Endothelial cell of hepatic sinusoid (primary cell): ENCODE results near the gene GDAP2.
"Not testable (repeated sequence)": the region's sequence is repeated elsewhere in the genome, so short reads cannot be mapped to it uniquely, and the experiment has no call there.

Experiments
- in situ Hi-C: cut with HindIII; loops from 2 replicates; pipeline ENCODE4 v1.10.0; 2017; ENCODE audit warnings: low sequenced_read_pairs

Gene GDAP2, protein sequence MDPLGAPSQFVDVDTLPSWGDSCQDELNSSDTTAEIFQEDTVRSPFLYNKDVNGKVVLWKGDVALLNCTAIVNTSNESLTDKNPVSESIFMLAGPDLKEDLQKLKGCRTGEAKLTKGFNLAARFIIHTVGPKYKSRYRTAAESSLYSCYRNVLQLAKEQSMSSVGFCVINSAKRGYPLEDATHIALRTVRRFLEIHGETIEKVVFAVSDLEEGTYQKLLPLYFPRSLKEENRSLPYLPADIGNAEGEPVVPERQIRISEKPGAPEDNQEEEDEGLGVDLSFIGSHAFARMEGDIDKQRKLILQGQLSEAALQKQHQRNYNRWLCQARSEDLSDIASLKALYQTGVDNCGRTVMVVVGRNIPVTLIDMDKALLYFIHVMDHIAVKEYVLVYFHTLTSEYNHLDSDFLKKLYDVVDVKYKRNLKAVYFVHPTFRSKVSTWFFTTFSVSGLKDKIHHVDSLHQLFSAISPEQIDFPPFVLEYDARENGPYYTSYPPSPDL

DNA sequence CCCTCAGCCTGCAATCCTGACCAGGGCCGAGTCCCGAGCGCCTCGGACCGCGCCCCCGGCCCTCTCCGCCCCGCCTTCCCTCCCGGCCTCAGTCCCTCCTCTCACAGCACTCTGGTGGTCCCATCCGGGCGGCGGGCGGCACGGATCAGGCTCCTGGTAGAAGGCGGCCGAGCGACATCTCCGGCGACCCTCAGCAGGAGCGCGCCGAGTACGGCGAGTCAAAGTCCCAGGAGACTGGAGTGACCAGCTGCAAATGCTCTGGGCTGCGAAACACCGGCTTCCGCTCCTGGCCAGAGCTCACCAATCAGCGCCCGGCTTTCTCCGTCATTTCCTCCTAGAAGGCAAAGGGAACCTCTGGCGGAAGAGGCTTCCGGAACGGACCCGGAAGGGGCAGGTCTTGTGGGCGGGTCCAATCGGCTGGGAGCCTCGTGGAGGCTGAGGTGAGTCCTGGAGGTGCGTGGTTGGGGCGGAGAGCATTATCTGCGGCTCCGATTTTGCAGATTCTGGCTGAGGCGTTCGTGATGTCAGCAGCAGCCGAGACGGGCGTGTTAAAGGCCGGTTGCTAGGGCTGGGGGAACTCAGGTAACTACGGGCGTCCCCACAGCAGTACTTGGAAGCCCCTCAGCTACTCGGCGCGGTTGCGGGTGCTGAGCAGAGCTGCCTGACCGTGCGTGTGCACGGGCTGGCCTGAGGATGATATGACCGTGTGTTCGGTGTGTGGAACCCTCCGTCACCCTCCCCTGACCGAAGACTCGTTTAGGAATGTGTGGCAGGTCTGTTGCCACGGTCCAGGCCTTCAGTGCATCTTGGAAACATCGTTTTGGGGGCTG, at the start of gene GDAP2, which contains the start of gene WDR3:
Gene GDAP2, minus strand, starts transcription at position 279 of the 830 bp plus-strand sequence. CDS start 9,264 bp downstream, outside the sequence.
Gene WDR3, plus strand, starts transcription at position 397 of the 830 bp plus-strand sequence. CDS start 3,581 bp downstream, outside the sequence.
- in situ Hi-C loops = no loop called here

DNA sequence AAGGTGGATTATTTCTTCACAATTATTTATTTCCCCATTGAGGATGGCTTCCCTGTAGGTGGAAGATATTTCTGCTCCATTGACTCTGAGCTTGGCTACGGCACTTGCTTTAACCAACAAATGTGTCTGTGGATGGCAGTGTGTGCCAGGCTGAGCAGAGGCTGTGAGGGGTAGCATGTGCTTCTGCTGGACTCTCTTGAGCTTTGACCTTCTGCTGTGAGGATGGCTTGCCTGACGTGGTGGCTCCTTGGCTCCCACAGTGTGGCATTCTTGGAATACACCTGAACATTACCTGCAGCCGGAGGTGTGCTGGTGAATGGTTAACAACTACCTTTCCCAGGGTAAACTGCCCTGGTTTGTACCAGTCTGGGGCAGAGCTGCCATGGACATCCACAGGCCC, 47.0 kb upstream of the GDAP2 start:
- in situ Hi-C loops = no loop called here

DNA sequence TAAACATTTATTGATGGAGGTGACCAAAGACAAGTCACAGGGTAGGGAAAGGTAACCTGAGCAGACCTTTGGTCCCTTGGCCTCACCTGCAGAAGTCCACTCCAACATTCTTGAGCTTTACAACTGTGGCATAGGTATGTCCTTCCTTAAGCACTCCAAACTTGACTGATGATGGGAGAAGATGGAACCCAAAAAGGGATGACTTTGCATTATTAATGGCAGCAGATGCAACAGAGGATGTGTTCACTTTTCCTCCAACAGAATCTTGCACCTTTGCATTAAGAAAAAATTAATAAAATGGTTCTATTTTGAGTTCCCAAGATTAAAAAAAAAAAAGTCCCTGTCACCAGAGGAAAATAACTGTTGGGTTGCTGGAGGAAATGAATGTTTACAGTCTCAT, 42.4 kb upstream of the GDAP2 start:
- in situ Hi-C loops = no loop called here

DNA sequence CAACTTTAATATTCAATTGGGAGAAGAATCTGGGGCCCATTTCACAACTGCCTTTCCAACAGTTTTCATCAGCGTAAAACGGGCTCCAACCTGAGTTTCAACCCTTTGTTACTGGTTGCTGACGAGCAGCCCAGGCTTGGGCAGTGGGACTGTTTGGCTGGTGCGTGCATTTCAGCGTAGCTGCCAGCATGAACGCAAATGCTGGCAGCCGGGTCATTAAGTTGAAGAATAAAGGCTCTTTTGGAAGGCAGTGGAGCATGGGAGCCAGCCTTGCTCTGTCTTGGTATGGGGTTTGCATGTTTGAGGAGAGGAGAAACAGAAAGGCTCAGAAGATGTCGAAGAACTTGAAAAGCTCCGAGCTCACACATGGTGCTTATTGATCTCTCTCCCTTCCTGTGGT, 40.8 kb upstream of the GDAP2 start:
- in situ Hi-C loops = no loop called here

DNA sequence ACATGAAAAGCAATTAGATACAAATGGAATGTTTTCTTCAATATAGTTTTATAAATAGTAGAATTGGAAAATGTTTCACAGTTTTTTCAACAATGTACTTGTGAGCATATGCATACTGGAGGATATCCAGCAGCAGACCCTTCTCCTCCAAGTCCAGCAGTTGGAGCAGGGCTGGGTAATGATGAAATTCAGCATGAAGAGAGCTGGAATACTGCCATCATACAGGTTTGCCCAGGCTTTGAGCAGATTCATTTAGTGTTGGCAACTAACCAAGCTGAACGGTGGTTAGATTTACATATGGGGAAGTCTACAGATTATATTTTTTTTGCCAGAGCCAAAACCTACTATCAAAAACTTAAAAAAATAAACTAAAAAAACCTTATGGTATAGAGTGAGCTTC, 38.5 kb upstream of the GDAP2 start:
- in situ Hi-C loops = no loop called here

DNA sequence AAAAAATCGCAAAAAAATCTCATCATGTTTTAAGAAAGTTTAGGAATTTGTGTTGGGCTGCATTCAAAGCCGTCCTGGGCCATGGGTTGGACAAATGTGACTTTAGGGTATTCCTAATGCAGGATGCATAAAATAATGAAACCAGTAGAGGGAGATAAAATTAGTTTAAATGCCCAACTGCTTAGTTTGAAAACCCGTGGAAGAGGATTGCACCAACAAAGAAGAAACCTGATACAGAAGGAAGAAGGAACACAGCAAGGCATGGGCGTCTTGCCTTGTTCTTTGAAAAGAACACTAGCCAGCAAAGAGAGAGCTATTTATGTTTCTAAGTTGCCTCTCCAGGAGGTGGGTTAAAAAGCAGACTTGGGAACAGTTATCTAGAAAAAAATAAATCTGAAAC, 38.1 kb upstream of the GDAP2 start:
- in situ Hi-C loops = no loop called here

DNA sequence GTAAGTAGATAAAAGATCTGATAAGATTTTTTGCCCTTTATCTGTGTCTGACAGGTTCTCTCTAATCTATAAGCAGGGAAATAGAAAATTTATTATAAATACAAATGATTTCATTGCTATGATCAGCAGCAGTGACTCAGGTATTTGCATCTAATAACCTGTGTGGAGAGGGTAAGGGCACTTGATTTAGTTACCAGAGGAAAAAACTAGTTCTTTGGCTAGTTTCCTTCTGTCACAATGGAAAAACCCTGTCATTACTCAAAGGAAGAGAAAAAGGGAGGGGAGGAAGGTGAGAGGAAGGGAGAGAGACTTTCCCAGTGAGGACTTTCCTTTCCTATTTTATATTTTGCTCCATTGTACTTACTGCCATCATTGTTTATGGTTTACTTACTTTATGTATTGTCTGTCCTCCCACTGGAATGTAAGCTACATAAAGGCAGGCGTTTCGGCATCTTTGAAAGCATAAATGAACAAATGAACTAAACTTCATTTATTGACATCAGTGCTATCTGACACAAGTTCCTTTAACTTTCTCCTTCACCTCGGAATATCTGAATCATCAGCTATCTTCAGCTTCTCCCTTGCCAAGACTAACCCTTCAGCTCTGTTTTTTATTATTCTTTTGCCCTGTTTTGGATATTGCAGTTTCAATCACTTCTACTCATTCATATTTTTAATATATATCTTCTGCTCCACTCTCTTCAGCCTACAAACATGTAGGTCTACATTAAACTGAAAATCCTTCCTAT, 35.0 kb upstream of the GDAP2 start:
- in situ Hi-C loops = no loop called here

DNA sequence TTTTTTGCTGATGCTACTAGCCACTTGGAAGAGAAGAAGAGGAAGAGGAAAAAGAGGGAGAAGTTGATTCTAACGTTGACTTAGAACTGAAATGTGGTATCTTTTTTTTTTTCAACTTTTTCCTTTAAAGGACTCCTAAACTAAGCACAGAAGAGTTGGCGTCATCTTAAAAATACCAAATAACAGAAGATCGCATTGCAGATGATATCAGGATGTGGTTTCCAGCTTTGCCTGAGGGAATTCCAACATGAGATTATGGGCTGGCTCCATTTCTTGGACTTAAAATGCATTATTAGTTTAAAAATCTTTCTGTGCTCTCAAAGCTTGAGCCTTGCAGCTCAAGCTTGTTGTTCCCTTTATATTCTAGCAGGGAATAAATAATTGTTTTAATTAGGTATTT, 29.9 kb upstream of the GDAP2 start:
- in situ Hi-C loops = no loop called here

DNA sequence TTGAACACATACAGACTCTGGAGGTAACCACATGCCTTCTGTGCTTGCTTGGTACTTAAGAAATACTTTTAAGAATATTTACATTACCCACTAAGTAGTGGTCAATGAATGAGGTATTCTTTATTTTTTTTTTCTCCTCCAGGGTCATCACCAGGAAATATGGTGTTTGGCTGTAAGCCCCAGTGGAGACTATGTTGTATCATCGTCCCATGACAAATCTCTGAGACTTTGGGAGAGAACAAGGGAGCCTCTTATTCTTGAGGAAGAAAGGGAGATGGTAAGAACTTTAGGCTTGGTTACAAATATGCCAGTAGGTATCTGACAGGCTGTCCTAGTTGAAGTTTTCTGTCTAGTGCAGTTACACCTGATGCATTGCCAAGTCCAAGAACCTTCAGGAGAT, 23.0 kb upstream of the GDAP2 start:
- in situ Hi-C loops = no loop called here

DNA sequence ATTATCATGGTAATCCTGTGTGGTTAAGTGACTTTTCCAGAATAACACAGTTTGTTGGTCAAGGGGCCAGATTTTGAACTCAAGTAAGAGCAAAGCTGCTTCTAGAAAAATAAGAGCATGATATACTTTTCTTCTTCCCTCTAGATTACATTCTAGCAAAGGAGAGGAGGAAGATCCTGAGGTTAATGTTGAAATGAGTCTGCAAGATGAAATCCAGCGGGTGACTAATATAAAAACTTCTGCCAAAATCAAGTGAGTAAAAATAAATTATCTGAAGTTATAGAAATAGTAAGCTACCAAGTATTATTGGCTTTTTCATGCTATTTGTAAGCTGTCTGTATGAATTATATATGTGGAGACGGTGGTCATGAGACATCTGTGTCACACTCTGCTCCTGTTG, 12.9 kb upstream of the GDAP2 start:
- in situ Hi-C loops = no loop called here

DNA sequence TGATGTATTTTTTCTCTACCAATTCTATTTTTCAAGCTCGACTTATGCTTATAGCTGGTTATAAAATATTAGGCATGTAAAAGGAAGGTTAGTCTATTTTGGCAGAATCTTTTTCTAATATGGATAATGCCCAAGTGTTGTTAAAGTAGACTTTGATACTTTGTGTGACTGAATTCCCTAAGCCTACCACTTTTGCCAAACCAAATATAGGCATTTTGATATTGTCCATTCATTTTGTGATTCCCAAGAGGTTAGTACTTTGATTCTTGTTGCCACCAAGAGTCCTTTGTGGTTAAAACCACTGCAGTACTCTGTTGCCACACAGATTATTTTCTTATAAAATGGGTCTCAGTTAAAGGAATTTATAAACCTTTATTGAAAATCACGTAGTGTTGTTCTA, 4.3 kb upstream of the GDAP2 start:
- in situ Hi-C loops = no loop called here

DNA sequence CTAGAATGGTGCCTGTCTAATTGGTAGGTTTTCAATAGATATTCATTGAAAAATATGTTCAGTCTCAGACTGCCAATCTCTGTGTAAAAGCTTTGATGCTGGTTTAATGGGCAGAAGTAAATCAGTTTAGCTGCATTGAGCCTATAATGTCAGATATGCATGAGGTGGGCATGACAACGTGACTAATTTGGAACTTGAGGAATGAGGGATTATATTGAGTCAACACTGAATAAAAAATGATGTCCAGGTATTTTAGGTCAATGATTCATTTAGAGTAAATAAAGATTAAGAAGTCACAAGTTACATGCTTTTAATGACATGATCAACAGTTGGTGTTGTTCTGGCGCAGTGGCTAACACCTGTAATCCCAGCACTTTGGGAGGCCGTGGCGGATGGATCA, 3.2 kb upstream of the GDAP2 start:
- in situ Hi-C loops = no loop called here

DNA sequence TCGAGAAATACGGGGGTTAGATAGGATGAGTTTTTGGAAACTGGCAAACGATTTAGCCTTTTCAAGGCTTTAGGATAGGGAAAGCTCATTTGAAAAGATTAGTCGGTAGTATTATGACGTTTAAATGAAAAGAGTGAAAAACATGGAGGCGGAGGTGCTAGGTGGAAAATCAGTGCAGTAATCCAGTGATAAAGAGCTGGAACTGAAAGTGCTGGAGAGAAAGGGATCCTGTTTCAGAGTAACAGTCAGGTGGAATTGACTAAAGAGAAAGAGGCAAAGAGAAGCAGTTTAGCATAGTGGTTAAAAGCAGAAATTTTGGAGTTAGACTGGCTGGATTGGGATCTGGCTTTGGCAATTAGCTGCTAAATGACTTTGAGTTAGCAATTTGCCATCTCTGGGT, 1.1 kb upstream of the GDAP2 start:
- in situ Hi-C loops = no loop called here

DNA sequence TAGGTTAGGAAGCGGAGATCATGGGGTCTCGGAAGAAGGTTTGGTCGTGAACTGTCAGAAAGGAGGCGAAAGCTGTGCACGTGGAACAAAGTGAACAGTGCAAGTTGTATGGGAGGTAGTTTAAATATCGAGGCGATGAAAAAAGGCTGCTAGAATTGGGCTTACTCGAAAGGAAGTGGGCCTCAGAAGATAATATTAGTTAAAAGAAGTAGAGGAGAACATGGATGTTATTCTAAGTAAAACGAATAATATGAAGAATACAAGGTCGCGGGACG, 689 bp upstream of the GDAP2 start:
- in situ Hi-C loops = no loop called here

DNA sequence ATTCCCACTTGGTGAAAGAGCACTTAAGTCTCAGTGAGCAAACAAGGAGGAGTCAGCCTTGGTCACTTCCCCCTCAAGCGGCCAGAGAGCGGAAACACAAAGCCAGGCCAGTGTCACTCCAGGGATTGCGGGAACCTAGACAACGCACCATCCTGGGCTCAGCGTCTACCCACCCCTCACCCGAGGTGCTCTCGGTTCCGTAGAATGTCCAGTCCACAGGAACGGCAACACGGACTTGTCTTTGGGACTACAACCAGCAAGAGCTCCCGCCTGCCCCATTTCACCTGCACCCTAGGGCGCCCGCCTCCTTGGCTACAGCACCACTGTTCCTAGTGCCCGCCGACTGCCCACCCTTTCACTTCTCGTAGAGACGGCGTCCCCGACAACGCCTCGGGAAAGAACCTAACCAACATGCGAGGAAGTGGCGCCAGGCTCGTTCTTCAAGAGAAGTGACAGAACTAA, 509 bp downstream of the GDAP2 start:
- in situ Hi-C loops = no loop called here

DNA sequence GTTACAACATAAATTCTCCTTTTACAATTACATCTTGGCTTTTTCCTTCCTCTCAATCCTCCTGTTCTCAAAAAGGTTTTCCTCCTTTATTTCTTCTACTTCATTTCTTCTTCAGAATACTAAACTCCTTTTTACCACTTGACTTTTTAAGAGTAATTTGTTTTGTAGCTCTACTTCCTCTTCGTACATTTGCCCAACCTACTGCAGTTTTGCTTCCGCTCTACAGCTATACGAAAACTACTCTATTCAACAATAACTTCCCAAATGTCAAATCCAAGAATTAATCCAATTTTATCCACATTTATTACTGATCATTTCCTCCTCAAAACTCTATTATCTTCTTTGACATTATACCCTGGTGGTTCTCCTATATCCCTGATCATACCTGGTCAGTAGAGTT, 3.4 kb downstream of the GDAP2 start:
- in situ Hi-C loops = no loop called here

DNA sequence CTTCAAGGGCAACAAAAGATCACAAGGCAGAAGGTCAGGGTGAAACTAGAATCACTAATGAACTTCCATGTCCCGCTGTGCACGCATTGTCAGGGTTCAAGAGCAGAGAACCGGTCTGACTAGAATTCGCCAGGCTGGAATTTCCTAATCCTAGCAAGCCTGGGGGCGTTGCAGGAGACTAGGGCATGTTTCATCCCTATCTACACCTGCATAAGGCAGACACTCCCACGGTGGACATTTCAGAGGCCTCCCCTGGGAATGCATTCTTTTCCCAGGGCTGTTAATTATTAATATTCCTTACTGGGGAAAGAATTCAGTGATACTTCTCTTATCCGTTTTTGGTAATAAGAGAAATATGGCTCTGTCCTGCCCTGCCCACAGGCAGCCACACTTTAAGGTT, 6.7 kb downstream of the GDAP2 start:
- in situ Hi-C loops = not testable (repeated sequence)

DNA sequence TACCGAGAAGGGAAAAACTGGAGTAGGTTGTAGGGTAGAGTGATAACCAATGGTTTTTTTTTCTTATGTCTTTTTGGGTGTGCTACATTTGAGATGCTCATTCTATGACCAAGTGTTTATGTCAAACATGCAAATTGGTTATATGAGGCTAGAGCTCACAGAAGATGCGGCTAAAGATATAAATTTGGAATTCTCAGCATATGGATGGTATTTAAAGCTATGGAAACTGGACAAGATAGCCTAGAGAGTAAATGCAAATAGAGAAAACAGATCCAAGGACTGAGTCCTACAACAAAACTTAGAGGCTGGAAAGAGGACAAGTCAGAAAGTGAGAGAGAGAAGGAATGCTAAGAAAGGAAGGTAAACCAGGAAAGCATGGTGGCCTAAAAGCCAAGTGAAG, 7.4 kb downstream of the GDAP2 start:
- in situ Hi-C loops = no loop called here

DNA sequence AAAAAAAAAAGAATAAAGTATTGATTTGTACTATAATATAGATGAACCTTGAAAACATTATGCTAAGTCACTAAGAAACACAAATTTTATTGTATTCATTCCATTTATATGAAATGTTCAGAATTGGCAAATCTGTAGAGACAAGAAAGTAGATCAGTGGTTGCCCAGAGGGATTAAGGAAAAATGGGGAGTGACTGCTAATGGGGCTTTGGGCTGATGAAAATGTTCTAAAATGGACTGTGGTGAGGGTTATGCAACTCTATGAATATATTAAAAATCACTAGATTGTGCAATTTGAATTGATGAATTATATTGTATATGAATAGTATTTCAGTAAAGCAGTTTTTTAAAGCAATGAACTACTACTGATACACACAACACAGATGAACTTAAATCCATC, 10.0 kb downstream of the GDAP2 start:
- in situ Hi-C loops = no loop called here

DNA sequence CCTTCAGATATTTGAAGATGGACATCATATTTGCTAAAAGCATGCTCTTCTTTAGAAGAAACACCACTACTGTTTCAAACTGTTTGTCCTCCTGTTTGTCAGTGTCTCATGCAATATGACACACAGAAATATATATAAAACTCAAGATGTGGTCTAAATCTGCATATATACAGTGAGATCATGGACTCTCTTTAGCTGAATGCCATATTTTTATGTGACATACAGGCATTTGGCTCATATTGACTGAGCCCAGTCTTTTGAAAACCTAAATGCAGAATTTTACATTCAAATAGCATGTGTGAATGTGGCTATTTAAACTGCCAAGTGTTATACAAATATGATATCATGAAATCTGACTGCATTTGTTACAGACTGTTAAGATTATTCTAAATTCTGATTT, 18.4 kb downstream of the GDAP2 start:
- in situ Hi-C loops = no loop called here

DNA sequence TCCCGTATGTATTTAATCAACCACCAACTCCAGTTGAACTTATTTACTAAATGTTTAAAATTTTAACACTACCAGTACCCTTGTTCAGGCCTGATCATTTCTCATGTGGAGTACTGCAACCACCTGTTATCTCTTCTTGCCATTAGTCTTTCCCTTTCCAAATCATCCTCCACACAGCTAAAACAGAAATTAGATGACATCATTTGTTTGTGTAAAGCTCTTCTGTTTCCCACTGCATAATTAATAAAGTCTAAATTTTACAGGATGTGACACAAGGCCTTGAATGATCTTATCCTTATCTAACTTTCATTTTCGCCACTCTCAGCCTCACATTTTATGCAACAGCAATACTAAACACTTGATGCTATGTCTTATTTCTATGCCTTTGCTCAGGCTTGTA, 24.4 kb downstream of the GDAP2 start:
- in situ Hi-C loops = no loop called here
